Astrocyte (in vitro differentiated cells and primary cell): ENCODE measurements around the gene EVI2B. TPM values are rescaled to one million over a fixed set of nuclear protein-coding genes. Genes with fewer than 3 reads are reported as not detected.
"Not testable (repeated sequence)": the region's sequence is repeated elsewhere in the genome, so short reads cannot be mapped to it uniquely, and the experiment has no call there.

Source experiments
- DNase-seq: peaks from one replicate; pipeline ENCODE4 v3.0.0-alpha.2; 2010; ENCODE audit warnings: low read depth
- FAIRE-seq: peaks from 2 replicates; lab custom pipeline; 2011; peaks lifted over from hg19 to GRCh38; lab: Jason Lieb, UNC
- H2AFZ ChIP-seq: 2 replicates; pipeline ENCODE4 v1.6.0; 2012; ENCODE audit warnings: low read depth, low read length, inconsistent platforms
- H3K27ac ChIP-seq: 2 replicates; pipeline ENCODE4 v1.5.1; 2011; ENCODE audit warnings: low read depth, low read length, inconsistent platforms
- H3K27me3 ChIP-seq: 2 replicates; pipeline ENCODE4 v1.6.0; 2011; ENCODE audit warnings: low read length, inconsistent platforms; ENCODE audit not compliant: insufficient read depth
- H3K36me3 ChIP-seq: 2 replicates; pipeline ENCODE4 v1.5.1; 2011; ENCODE audit warnings: low read length, inconsistent platforms; ENCODE audit not compliant: insufficient read depth
- H3K4me1 ChIP-seq: 2 replicates; pipeline ENCODE4 v1.5.1; 2011; ENCODE audit warnings: low read length, inconsistent platforms; ENCODE audit not compliant: insufficient read depth
- H3K4me2 ChIP-seq: 2 replicates; pipeline ENCODE4 v1.6.0; 2012; ENCODE audit warnings: low read length, inconsistent platforms
- H3K4me3 ChIP-seq: 2 replicates; pipeline ENCODE4 v1.5.1; 2011; ENCODE audit warnings: low read depth, mild to moderate bottlenecking, low read length, inconsistent platforms; ENCODE audit not compliant: insufficient read depth
- H3K79me2 ChIP-seq: 2 replicates; pipeline ENCODE4 v1.6.0; 2012; ENCODE audit warnings: mild to moderate bottlenecking, low read length, inconsistent platforms; ENCODE audit not compliant: insufficient read depth
- H3K9ac ChIP-seq: 2 replicates; pipeline ENCODE4 v1.6.0; 2012; ENCODE audit warnings: mild to moderate bottlenecking, low read length, inconsistent platforms
- H3K9me3 ChIP-seq: 2 replicates; pipeline ENCODE4 v1.5.1; 2012; ENCODE audit warnings: low read depth, mild to moderate bottlenecking, low read length, inconsistent platforms; ENCODE audit not compliant: insufficient read depth
- H4K20me1 ChIP-seq: 2 replicates; pipeline ENCODE4 v1.6.0; 2012; ENCODE audit warnings: low read length, inconsistent platforms; ENCODE audit not compliant: insufficient read depth
- H3K27ac Mint-ChIP-seq: one replicate; pipeline ENCODE4 v1.8.0; 2021; ENCODE audit warnings: mild to moderate bottlenecking, mixed read lengths; ENCODE audit not compliant: unreplicated experiment
- H3K27me3 Mint-ChIP-seq: one replicate; pipeline ENCODE4 v1.8.0; 2021; ENCODE audit warnings: low read depth, mixed read lengths; ENCODE audit not compliant: unreplicated experiment
- H3K36me3 Mint-ChIP-seq: one replicate; pipeline ENCODE4 v1.8.0; 2021; ENCODE audit warnings: low read depth, mixed read lengths; ENCODE audit not compliant: unreplicated experiment
- H3K4me1 Mint-ChIP-seq: one replicate; pipeline ENCODE4 v1.8.0; 2021; ENCODE audit warnings: low read depth, mixed read lengths; ENCODE audit not compliant: unreplicated experiment
- H3K4me3 Mint-ChIP-seq: one replicate; pipeline ENCODE4 v1.8.0; 2021; ENCODE audit warnings: mild to moderate bottlenecking, moderate library complexity, mixed read lengths; ENCODE audit not compliant: unreplicated experiment
- H3K9me3 Mint-ChIP-seq: one replicate; pipeline ENCODE4 v1.8.0; 2021; ENCODE audit warnings: mild to moderate bottlenecking, mixed read lengths; ENCODE audit not compliant: unreplicated experiment
- EZH2 ChIP-seq: IDR thresholded peaks from 2 replicates; pipeline ENCODE4 v1.6.1; 2012; ENCODE audit warnings: mild to moderate bottlenecking, low read length, inconsistent platforms; ENCODE audit not compliant: insufficient read depth
- total RNA-seq: library from RNA; stranded (reverse); gene quantifications from 2 replicates; pipeline ENCODE4 v1.2.1, GENCODE V29; 2021
- TF ChIP-seq, protein P1 (sequence below): IDR thresholded peaks from 2 replicates; pipeline ENCODE4 v1.5.1; 2011; ENCODE audit warnings: low read depth, mild to moderate bottlenecking, inconsistent platforms, low read length, moderate library complexity; ENCODE audit not compliant: insufficient read depth

Gene EVI2B
- total RNA-seq, 1 donor from 2014 or later, result 0.11 TPM

DNA sequence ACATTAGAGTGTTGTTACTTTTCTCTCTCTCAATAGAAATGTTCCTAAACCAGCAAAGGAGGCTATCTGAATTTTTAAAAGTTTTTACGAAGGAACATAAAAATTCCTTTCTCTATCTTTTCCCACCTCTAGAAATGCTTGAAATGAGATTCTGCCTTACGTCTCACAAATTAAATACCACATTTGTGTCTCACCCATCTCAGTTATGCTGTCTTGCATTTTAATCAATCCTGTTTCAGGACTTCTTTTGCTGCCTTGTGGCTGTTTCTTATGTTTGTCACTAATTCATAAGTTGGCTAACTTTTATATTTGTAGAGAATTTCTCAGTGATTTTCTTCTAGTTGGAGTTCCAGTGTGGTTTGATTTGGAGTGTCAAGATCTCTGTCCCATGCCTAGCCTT is 20.3 kb downstream of the EVI2B start:
- peaks cover 15% of the 10 kb centered on the region for H3K4me1 Mint-ChIP-seq

DNA sequence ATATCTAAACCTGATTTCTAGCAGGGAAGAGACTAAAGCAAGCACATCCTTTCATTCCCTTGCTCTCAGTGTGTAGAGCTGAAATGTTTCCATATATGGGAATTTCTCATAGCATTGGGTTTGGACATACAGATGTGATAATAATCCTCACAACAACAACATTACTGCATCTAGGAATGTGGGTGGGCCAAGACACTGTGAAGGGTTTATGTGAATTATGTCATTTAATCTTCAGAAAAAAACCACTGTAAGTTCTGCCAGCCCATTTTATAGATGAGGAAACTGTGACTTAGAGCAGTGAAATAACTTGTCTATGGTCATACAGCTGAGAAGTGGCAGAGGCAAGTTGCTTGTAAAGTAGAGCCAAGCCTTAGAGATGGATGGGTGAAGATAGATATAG is 22.0 kb downstream of the EVI2B start:
- FAIRE-seq, result peak; percentile 45
- peaks cover 15% of the 10 kb centered on the region for H3K4me1 Mint-ChIP-seq

More for the DNA sequence above, 20.3 kb downstream of the EVI2B start:
- no peak for TF ChIP-seq EZH2
- TF ChIP-seq, protein P1, sequence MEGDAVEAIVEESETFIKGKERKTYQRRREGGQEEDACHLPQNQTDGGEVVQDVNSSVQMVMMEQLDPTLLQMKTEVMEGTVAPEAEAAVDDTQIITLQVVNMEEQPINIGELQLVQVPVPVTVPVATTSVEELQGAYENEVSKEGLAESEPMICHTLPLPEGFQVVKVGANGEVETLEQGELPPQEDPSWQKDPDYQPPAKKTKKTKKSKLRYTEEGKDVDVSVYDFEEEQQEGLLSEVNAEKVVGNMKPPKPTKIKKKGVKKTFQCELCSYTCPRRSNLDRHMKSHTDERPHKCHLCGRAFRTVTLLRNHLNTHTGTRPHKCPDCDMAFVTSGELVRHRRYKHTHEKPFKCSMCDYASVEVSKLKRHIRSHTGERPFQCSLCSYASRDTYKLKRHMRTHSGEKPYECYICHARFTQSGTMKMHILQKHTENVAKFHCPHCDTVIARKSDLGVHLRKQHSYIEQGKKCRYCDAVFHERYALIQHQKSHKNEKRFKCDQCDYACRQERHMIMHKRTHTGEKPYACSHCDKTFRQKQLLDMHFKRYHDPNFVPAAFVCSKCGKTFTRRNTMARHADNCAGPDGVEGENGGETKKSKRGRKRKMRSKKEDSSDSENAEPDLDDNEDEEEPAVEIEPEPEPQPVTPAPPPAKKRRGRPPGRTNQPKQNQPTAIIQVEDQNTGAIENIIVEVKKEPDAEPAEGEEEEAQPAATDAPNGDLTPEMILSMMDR, result no peak
- H3K4me1 ChIP-seq, result no peaks in the 10 kb centered on the region
- Mint-ChIP-seq H3K27ac (peak overlapping the region; percentile 43), H3K4me3 (no peak overlapping the region), H3K9me3 (no peaks in the 10 kb centered on the region), H3K27me3 (no peaks in the 10 kb centered on the region), H3K36me3 (peaks cover 6% of the 10 kb centered on the region)
- H3K27me3 ChIP-seq, result no peaks in the 10 kb centered on the region
- H3K4me3 ChIP-seq, result no peak overlapping the region
- H3K36me3 ChIP-seq, result peaks cover 3% of the 10 kb centered on the region
- peak; percentile 42 for DNase-seq
- peaks cover 10% of the 10 kb centered on the region for H4K20me1 ChIP-seq
- H3K4me2 ChIP-seq, result no peak overlapping the region
- no peaks in the 10 kb centered on the region for H3K79me2 ChIP-seq
- no peak overlapping the region for H3K27ac ChIP-seq
- H3K9me3 ChIP-seq, result no peaks in the 10 kb centered on the region
- no peak overlapping the region for H3K9ac ChIP-seq
- H2AFZ ChIP-seq, result no peak overlapping the region
- FAIRE-seq, result no peak

DNA sequence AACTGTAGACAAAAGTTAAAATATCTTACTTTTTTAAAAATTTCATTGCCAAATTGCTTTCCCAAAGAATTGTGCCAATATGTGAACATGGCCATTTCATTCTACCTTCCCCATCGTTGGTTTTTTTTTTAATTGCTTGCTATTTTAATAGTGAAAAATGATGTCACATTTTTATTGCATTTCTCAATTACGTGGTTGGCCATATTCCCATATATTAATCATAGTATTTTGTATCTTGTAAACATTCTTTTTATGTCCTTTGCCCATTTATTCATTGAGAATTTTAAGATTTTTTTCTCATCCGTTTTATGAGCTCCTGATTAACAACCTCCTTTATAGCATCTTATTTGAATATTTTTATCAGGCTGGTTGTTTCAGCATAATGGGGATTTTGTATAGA is 24.1 kb downstream of the EVI2B start:
- Histone ChIP-seq H3K4me3 (no peak overlapping the region), H4K20me1 (peaks cover under 1% of the 10 kb centered on the region), H3K27me3 (no peaks in the 10 kb centered on the region), H3K27ac (no peak overlapping the region), H3K9me3 (no peaks in the 10 kb centered on the region), H3K36me3 (peaks cover 3% of the 10 kb centered on the region), H3K4me2 (no peak overlapping the region), H3K9ac (no peak overlapping the region), H2AFZ (no peak overlapping the region), H3K79me2 (no peaks in the 10 kb centered on the region), H3K4me1 (no peaks in the 10 kb centered on the region)
- FAIRE-seq (no peak), DNase-seq (no peak)
- Mint-ChIP-seq H3K27ac (no peak overlapping the region), H3K9me3 (no peaks in the 10 kb centered on the region), H3K4me3 (no peak overlapping the region), H3K36me3 (peaks cover 5% of the 10 kb centered on the region), H3K27me3 (no peaks in the 10 kb centered on the region), H3K4me1 (peaks cover 11% of the 10 kb centered on the region)
- TF ChIP-seq EZH2, result no peak
- TF ChIP-seq, protein P1, result no peak

More for the DNA sequence above, 22.0 kb downstream of the EVI2B start:
- H3K79me2 ChIP-seq, result no peaks in the 10 kb centered on the region
- Mint-ChIP-seq H3K4me3 (no peak overlapping the region), H3K27me3 (no peaks in the 10 kb centered on the region), H3K9me3 (no peaks in the 10 kb centered on the region), H3K27ac (no peak overlapping the region), H3K36me3 (peaks cover 6% of the 10 kb centered on the region)
- no peak overlapping the region for H3K4me2 ChIP-seq
- H3K4me3 ChIP-seq, result no peak overlapping the region
- no peak for DNase-seq
- H3K27me3 ChIP-seq, result no peaks in the 10 kb centered on the region
- H3K36me3 ChIP-seq, result peaks cover 3% of the 10 kb centered on the region
- no peak overlapping the region for H3K27ac ChIP-seq
- TF ChIP-seq, protein P1, result no peak
- TF ChIP-seq EZH2, result no peak
- H3K9me3 ChIP-seq, result no peaks in the 10 kb centered on the region
- peaks cover 10% of the 10 kb centered on the region for H4K20me1 ChIP-seq
- H2AFZ ChIP-seq, result no peak overlapping the region
- no peaks in the 10 kb centered on the region for H3K4me1 ChIP-seq
- H3K9ac ChIP-seq, result no peak overlapping the region

DNA sequence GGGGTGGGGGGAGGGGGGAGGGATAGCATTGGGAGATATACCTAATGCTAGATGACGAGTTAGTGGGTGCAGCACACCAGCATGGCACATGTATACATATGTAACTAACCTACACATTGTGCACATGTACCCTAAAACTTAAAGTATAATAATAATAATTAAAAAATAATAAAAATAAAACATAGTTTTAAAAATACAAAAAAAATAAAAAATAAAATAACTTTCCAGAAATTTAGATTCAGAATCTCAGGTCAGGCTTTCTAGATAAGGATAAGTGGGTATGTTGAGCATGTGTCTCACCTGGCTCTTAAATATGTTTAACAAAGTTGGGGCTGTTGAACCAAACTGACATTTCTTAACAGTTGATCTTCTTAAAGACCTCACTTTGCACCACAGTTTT is 25.9 kb downstream of the EVI2B start:
- not testable (repeated sequence) for H2AFZ ChIP-seq, H3K36me3 Mint-ChIP-seq, H3K27me3 ChIP-seq, H3K4me2 ChIP-seq, DNase-seq, H3K27ac Mint-ChIP-seq, H3K27me3 Mint-ChIP-seq, H3K9me3 Mint-ChIP-seq, H3K4me1 Mint-ChIP-seq, FAIRE-seq, H3K79me2 ChIP-seq, H3K9ac ChIP-seq, H3K4me3 ChIP-seq, H3K27ac ChIP-seq, H3K4me1 ChIP-seq, H4K20me1 ChIP-seq, H3K9me3 ChIP-seq, H3K4me3 Mint-ChIP-seq, H3K36me3 ChIP-seq
